Stimulated activated CD8-positive, alpha-beta memory T cell treated with anti-CD3 and anti-CD28 coated beads, Interleukin-15, amount 100 ng/mL, for 24 hours (primary cell): ENCODE measurements around the gene POP4.
"Not testable (repeated sequence)": the region's sequence is repeated elsewhere in the genome, so short reads cannot be mapped to it uniquely, and the experiment has no call there.

Source experiments
- DNase-seq: peaks from one replicate; pipeline ENCODE4 v3.0.0-alpha.2; 2020; ENCODE audit warnings: low read depth

The POP4 gene

GRCh38 chr19:29610574-29611271 lies 4.6 kb downstream of the POP4 start:
- DNase-seq = peak; percentile 55

GRCh38 chr19:29612121-29612520 lies 6.0 kb downstream of the POP4 start:
- DNase-seq = no peak

- DNase-seq = no peak
These were observed 6.9 kb downstream of the POP4 start for GRCh38 chr19:29612801-29613595.

- no peak for DNase-seq
These were observed 8.0 kb downstream of the POP4 start for GRCh38 chr19:29614046-29614445.

GRCh38 chr19:29614780-29615179 lies 8.7 kb downstream of the POP4 start:
- no peak for DNase-seq

- no peak for DNase-seq
These were observed 9.9 kb downstream of the POP4 start for GRCh38 chr19:29615891-29616425.

- DNase-seq = no peak
These were observed 10.5 kb downstream of the POP4 start for GRCh38 chr19:29616541-29616940.

- no peak for DNase-seq
These were observed 11.5 kb downstream of the POP4 start for GRCh38 chr19:29617366-29618266.

GRCh38 chr19:29618434-29618833 lies 12.4 kb downstream of the POP4 start:
- DNase-seq = no peak

GRCh38 chr19:29618871-29619270 lies 12.8 kb downstream of the POP4 start:
- DNase-seq = no peak

GRCh38 chr19:29620931-29621351 lies 14.9 kb downstream of the POP4 start:
- DNase-seq = no peak

GRCh38 chr19:29622166-29623070 lies 16.3 kb downstream of the POP4 start:
- no peak for DNase-seq

- DNase-seq = no peak
These were observed 17.8 kb downstream of the POP4 start for GRCh38 chr19:29623726-29624488.

GRCh38 chr19:29624489-29625185 lies 18.6 kb downstream of the POP4 start:
- DNase-seq = no peak

- DNase-seq = no peak
These were observed 19.1 kb downstream of the POP4 start for GRCh38 chr19:29625186-29625651.

- DNase-seq = no peak
These were observed 20.3 kb downstream of the POP4 start for GRCh38 chr19:29626386-29626785.

- not testable (repeated sequence) for DNase-seq
These were observed 20.7 kb downstream of the POP4 start for GRCh38 chr19:29626832-29627231.

- DNase-seq = no peak
These were observed 22.7 kb downstream of the POP4 start for GRCh38 chr19:29628661-29629385.
